Omental fat pad (tissue), 4 donors: ENCODE data around the gene SLC24A5. TPM values are rescaled to one million over a fixed set of nuclear protein-coding genes. Genes with fewer than 3 reads are reported as not detected.

Source experiments
- ATAC-seq: fragments of 150-250 bp; one replicate; pipeline ENCODE4 v1.9.1; 2016; ENCODE audit warnings: mild to moderate bottlenecking, moderate library complexity; ENCODE audit not compliant: low FRiP score
- DNase-seq: peaks from one replicate; pipeline ENCODE4 v3.0.0-alpha.2; 2019; ENCODE audit warnings: low spot score
- total RNA-seq, 4 donors: library from RNA; depleted of rRNA; stranded (reverse); fragments of >200 nt; gene quantifications; one replicate each; pipeline ENCODE4 v1.1.0, GENCODE V29; 2016
- TF ChIP-seq, protein P1 (sequence below), 3 donors: fragments of 450-650 bp; IDR thresholded peaks; one replicate each; pipeline ENCODE4 v1.5.1; 2016 to 2017; ENCODE audit warnings: antibody characterized with exemption in 3 of 3, mild to moderate bottlenecking in 3 of 3, moderate library complexity in 2 of 3

SLC24A5 gene
- total RNA-seq, 4 donors from 2014 or later, result not detected

DNA sequence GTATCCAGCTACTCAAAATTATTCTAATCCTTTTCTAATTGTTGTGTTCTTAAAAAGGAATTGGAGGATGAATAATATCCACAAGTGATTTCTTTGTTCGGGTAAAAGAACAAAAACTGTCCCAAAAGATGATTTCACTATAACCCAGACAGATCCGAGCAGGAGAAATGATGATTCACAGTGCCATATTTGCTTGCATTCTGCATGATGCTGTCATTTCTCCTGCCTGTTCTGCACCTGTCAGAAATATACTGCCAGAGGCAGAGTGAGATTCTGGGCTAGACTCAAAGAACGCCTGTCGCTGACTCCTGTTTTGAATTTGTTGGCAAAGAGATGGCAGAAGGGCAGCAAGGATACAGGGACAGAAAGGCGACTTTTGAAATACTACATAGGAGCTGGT lies 34.7 kb upstream of the SLC24A5 start:
- TF ChIP-seq, protein P1, sequence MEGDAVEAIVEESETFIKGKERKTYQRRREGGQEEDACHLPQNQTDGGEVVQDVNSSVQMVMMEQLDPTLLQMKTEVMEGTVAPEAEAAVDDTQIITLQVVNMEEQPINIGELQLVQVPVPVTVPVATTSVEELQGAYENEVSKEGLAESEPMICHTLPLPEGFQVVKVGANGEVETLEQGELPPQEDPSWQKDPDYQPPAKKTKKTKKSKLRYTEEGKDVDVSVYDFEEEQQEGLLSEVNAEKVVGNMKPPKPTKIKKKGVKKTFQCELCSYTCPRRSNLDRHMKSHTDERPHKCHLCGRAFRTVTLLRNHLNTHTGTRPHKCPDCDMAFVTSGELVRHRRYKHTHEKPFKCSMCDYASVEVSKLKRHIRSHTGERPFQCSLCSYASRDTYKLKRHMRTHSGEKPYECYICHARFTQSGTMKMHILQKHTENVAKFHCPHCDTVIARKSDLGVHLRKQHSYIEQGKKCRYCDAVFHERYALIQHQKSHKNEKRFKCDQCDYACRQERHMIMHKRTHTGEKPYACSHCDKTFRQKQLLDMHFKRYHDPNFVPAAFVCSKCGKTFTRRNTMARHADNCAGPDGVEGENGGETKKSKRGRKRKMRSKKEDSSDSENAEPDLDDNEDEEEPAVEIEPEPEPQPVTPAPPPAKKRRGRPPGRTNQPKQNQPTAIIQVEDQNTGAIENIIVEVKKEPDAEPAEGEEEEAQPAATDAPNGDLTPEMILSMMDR (IDR thresholded peaks at IDR 0.05), result no peak
- no peak for DNase-seq
- no peak for ATAC-seq

DNA sequence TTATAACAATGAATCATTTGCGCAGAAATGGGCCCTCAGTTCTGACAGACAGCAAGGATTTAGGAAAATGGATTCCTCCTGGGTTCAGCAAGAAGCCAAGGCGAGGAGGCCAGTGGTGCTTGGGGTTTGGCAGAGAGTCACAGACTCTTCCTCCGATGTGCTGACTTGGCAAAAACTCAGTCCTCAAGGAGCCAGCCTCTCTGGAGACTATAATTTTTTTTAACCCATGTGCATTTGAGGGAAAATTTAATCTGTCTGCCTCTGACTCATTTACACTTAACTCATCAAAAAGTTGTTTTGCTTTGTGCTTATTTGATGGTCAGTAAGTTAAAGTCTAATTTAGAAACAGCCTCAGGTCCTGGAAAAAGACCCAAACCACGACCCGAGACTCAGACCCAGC lies 34.2 kb upstream of the SLC24A5 start:
- ATAC-seq (peak; percentile 11), DNase-seq (no peak)
- TF ChIP-seq, protein P1 (IDR thresholded peaks at IDR 0.05), result no peak

DNA sequence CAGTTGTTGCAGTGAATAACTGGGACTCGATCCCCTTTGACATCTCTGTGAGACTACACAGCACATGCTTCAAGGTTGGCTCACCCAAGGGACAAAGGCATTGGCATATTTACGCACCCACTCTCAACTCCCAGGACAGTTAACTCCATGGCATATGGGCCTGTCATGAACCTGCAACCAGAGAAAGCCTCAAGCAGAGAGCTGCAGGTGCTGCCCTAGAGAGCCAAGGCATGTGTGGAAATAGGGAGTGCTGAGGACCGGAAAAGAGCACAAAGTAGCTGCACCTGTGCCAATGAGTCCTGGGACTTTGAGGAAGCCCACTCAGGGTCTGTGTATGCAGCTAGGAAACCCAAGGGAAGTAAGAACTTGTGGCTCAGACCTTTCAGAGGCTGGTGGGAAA lies 32.9 kb upstream of the SLC24A5 start:
- DNase-seq, result no peak

DNA sequence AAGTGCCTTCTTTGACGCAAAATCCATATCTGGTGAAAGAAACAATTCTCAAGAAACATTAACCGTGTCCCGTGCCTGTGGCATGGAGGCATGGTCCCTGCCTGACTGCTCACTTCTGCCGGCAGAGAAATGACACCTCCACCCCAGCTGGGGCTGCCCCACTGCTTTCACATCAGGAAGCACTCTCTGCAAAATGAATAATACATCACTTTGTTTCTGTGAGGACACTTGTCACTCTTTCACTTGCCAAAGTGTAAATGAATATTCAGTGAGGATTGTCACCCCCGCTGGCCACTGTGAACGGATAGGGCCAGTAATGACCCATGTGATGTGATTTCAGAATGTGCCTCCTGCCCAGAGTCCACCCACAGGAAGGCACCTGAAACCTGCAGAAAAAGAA lies 31.1 kb upstream of the SLC24A5 start:
- DNase-seq, result no peak
- TF ChIP-seq, protein P1 (IDR thresholded peaks at IDR 0.05), result no peak
- no peak for ATAC-seq

More for the DNA sequence above, 32.9 kb upstream of the SLC24A5 start:
- TF ChIP-seq, protein P1 (IDR thresholded peaks at IDR 0.05), result no peak
- ATAC-seq, result no peak

DNA sequence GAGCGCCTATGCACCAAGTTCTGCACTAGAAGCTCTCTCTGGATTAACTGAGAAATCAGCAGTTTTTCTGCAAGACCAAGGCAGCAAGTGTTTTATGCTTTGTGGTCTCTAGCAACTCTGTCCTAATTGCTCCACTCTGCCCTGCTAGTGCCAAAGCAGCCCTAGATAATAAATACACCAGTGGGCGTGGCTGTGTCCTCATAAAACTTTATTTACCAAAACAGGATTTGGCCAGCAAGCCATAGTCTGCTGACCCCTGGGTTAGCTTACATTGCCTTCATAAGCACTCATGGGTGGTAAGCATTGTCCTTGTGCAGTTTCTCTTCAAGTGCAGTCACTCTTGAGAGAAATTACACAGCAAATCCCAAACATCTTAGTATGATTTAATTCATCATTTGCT lies 30.7 kb upstream of the SLC24A5 start:
- TF ChIP-seq, protein P1 (IDR thresholded peaks at IDR 0.05), result no peak
- DNase-seq (no peak), ATAC-seq (no peak)

DNA sequence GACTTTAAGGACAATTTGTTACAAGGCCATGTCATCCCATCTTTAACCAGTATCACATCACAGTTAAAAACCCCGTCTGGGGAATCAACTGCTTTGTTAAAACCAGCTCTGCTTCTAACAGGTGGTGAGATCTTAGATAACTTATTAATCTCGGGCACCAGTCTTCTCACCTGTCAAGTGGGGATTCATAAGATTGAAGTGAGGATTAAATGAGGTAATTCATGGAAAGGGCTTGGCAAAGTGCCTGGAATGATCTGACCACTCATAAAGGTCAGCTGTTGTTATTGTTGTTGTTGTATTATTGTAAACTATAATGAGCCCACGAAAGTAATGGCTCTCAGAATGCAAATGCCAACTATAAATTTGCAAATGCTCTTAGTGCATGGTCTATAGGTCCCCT lies 30.1 kb upstream of the SLC24A5 start:
- no peak for ATAC-seq
- TF ChIP-seq, protein P1 (IDR thresholded peaks at IDR 0.05), result no peak
- no peak for DNase-seq

DNA sequence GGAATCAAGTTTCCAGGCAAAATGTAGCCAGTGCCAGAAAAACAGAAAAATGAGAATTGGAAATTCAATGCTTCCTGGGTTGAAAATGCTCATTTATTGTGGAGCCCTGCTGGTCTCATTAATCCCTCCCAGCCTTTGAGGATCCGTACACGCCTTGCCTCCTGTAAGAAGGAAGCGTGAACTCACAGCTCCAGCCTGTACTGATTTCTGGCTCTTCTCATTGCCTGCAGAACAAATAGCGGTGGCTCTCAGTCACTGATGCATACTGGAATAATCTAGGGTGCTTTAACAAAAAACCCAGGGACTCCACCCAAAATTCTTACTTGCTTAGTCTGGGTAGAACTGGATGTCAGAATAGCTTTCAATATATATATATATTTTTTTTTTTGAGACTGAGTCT lies 29.3 kb upstream of the SLC24A5 start:
- TF ChIP-seq, protein P1 (IDR thresholded peaks at IDR 0.05), result no peak
- ATAC-seq (no peak), DNase-seq (no peak)
